GM18505 (cell line): ENCODE results near the gene IP6K2.

Experiments
- ATAC-seq: cut with Tn5 transposase; IDR thresholded peaks from one replicate; pipeline ENCODE4 v1.9.1; 2021; ENCODE audit not compliant: unreplicated experiment
- POLR2A ChIP-seq: IDR thresholded peaks from 4 replicates; pipeline ENCODE4 v1.6.1; 2011; ENCODE audit warnings: borderline replicate concordance; ENCODE audit not compliant: insufficient read depth, insufficient read length; ENCODE audit errors: extremely low read depth

IP6K2 gene

DNA sequence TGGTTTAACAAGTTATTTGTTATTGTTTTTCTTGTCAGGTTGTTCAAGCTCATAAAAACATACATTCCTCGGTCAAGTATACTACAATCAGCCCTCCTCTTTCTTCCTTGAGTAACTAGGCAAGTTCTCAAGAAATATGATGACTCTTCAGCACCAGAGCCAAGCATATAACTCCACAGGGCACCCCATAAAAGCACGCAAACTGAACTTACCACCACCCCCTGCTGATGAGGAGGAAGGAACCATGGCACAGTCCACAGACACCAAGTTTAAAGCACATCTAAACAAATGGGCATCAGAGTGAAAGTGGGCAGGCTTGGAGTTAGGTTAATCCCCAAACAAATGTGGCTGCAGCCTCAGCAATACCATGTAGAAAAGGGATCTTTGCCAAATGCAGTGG lies 5.3 kb downstream of the IP6K2 start:
- no peak for ATAC-seq

DNA sequence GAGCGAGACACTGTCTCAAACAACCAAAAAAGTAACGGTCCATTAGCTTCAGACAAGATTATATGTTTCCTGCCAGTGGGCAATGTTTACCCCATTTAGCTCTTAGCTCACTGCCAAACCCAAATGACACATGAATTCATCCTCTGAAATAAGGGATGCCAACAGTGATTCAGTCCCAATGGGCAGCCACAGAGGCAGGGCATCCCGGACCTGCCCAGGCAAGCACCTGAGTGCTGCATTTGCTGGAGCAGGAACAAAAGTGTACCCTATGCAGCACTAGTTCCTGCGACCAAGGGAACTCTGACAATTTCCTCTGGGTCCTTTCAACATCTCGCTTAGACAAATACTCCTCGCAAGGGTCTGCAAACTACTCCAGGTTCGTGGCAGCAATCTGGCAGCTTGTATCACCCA lies 8.0 kb downstream of the IP6K2 start:
- no peak for ATAC-seq
- no peak for TF ChIP-seq POLR2A

More for the DNA sequence above, 5.3 kb downstream of the IP6K2 start:
- no peak for TF ChIP-seq POLR2A

DNA sequence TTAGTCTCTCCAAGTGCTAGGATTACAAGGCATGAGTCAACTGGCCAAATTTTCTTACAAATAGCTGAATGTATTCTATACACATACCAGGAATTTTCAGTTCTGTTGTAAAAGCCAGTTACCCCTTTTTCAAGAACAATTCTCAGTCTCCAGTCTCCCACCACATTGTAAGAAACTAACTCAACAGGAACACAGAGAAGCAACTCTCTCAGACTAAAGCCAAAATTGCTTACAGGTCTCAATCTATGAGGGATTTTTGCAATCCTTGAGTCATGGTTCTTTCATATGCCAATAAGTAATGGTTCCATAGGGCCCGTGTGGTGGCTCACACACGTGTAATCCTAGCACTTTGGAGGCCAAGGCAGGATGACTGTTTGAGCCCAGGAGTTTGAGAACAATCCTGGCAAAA lies 8.5 kb downstream of the IP6K2 start:
- no peak for ATAC-seq
- no peak for TF ChIP-seq POLR2A

DNA sequence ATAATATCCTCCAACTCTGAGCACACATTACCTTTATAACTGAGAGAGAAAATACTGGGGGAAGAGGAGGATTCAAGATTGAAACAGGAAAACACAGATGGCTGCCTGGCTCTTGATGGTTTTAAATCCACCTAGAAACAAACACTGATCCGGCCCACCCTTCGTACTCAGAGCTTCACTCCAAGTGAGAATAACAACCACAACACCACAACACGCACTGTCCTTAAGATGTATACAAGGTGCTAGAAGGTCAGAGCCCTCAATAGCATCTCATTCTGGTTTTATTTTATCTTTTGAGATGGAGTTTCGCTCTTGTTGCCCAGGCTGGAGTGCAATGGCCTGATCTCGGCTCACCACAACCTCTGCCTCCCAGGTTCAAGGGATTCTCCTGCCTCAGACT lies 9.9 kb downstream of the IP6K2 start:
- no peak for ATAC-seq
- TF ChIP-seq POLR2A = no peak

DNA sequence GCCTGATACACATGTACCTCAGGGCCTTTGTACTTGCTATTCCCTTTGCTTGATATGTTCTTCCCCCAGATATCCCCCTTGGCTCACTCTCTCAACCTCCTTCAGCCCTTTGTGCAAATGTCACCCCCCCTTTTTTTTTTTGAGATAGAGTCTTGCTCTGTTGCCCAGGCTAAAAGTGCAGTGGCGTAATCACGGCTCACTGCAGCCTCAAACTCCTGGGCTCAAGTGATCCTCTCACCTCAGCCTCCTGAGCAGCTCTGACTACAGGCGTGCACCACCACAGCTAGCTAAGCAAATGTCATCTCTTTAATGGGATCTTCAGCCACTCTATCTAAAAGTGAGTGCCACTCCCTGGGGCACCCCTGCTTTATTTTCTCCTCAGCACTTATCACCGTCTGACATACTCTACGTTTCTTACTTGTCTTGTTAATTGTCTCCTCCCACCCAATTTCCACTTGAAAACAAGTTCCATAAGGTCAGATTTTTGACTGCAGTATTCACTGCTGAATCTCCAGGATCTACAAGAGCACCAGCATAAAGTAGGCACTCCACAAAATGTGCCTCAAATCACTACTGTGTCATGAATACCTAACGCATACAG lies 14.6 kb downstream of the IP6K2 start:
- ATAC-seq = no peak
- TF ChIP-seq POLR2A = no peak

DNA sequence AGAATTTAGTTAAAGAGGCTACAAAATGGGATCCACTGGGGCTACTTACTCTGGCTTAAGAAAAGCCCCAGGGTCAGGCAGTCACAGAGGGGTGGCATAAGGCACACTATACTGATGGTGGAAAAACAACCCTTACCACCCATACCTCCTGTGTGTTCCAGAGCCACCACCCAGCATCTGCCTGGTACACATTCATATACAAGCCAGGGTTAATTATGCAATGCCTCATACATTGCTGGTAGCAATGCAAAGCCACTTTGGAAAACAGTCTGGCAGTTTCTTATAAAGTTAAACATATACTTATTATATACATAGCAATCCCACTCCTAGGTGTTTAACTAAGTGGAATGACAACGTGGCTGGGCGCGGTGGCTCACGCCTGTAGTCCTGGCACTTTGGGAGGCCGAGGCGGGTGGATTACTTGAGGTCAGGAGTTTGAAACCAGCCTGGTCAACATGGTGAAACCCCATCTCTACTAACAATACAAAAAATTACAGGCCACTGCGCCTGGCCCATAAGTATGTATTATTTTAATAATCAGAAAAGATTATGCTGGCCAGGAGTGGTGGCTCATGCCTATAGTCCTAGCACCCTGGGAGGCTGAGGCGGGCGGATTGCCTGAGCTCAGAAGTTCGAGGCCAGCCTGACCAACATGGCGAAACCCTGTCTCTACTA lies 16.2 kb downstream of the IP6K2 start:
- no peak for TF ChIP-seq POLR2A
- ATAC-seq = no peak

DNA sequence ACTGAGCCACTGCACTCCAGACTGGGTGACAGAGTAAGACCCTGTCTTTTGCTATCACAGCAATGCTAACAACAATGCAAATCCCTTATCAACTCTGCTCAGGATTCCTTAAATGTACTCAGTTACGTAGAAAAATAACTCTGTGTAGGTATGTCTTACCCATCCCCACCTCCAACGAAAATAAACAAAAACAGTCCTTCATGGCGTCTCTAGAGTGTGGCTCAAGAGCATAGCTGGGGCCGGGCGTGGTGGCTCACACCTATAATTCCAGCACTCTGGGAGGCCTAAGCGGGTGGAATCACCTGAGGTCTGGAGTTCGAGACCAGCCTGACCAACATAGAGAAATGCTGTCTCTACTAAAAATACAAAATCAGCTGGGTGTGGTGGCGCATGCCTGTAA lies 18.1 kb downstream of the IP6K2 start:
- TF ChIP-seq POLR2A = no peak
- ATAC-seq = no peak

DNA sequence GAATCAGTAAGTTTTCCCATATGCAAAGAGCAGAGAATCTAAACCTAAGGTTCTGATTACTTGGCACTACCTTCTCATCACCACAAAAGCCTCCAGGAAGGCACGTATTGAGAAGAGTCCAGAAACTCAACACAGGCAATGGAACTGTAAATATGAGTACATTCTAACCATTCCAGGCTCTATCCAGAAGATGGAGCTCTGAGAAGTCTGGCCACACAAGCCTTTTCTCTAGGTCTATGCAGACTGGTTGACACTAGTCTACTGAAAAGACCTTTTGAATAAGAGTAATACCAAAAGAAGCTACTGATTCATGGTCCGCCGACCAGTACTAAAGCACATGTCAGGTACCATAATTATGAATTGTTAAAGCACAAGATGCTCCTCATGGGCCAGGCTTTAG lies 19.1 kb downstream of the IP6K2 start:
- ATAC-seq = no peak
- no peak for TF ChIP-seq POLR2A

DNA sequence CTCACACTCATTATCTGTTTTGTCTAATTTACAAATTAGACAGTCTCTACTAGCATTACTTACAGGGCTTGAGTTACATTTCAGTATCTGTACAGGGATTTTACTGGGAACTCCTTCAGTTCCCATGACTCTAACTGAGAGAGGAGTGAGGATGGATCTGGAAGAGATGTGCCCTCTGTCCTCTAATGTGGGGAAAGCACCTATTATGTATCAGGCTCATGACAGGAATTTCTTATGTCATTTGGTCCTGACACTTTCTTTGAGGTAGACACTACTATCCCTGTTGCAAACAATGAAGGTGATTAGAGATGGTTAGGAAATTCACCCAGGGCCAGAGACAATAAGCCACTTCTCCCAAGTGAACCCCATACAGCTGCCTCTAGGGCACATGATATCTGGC lies 20.4 kb downstream of the IP6K2 start:
- no peak for ATAC-seq
- no peak for TF ChIP-seq POLR2A

DNA sequence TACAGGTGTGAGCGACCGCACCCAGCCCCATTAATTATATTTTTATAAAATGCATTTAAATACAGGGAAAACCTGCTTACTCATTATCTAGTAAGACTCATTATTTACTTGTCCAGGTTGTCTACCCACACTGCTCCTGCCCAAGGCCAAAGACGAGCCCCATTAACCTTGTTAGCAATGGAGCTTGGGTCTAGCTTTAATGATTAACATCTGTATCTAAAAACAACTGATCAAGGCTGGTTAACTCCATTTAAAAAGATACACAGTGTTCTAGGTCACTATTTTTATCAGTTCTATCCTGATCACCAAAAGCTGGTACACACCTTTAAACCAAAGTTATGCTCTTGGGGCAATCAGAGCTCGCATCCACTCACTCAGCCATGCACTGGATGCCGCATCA lies 20.9 kb downstream of the IP6K2 start:
- no peak for ATAC-seq

DNA sequence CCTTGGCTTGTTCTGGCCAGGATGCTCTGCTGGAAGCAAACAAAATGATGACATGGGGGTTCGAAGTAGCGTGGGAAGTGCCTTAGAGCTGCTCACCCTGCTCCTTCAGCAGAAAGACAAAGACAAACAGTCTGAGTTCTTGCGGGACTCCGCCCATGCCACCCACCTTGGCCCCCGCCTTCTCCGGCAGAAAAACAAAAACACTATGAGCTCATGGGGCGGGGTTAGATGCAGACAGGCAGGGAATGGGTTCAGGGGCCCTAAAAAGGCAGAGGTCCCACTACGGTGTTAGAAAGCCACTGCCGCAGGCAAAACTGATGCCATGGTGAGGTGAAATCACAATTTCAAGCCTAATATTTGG lies 21.6 kb downstream of the IP6K2 start:
- ATAC-seq = no peak
- TF ChIP-seq POLR2A = no peak

More for the DNA sequence above, 20.9 kb downstream of the IP6K2 start:
- no peak for TF ChIP-seq POLR2A

DNA sequence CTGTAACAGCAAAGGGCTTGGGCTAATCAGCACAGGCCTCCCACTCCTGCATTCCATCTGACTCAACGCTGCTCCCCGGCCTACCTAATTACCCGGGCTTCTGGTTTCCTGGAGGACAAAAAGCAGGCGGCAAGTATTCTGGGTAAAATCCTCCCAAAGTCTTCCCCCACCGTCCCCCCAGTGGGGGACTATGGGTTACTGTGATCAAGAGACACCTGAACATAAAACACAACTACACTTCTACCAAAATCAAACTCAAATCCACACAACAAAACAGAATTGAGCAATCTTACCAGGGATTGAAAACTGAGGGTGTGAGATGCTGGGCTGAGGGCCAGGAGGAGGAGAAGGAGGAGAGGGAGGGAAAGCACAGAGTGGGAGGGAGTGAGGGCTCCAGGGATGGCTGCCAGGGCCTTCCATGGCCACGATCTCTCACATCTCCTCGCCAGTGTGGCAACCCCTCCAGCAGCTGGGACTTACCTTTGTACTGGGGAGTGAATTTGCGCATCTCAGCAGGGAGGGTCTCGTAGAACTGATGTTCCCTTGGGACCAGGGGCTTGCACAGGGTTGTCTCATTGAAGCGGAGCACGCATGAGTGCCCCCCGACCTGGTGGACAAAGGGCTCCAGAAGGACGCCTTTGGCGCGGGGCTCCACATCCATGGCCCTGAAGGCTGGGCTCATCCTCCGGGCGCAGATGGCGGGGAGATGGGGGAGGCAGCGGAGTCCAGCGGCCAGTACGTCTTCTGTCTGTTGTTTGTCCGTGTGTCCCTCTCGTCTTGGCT lies 22.2 kb downstream of the IP6K2 start:
- no peak for ATAC-seq
- no peak for TF ChIP-seq POLR2A

DNA sequence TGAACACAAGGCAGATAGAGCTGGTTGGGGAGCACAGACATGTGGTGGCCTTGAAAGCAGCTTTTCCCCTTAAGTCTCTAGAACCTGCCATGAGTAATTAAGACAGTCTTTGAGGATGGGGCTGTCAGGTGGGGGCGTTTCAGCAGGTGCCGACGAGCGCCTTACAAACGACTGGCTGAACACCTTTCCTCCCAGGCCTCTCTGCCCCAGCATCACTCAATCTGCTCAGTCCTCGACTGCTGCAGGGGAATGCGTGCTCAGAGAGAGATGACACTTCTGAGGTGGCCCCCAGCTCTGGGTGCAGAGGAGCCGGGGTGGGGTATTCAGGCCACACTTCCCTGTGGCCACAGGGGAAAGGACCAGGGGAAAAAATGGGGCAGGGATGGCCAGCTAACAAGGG lies 23.2 kb downstream of the IP6K2 start:
- ATAC-seq = no peak
- no peak for TF ChIP-seq POLR2A

DNA sequence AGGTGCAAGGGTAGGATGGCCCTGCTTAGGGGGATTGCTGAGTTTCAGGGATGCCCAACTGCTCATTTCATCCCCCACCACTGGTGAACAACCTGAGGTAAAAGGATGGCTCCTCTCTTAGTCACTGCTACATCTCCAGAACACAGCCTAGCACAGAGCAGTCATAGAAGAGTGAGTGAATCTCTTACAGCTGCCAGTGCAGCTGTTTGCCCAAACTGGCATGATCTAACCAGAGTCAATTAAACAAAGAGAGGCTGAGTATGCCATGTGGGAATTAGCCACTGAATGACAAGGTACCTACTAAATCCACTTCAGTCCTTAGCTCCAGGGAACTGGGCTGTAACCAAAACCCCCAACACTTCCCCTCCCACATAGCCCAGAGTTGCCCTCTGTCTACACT lies 24.5 kb downstream of the IP6K2 start:
- ATAC-seq = no peak
- TF ChIP-seq POLR2A = no peak
